Measurements from ENCODE around the gene PDE3A.
"Not testable (repeated sequence)": the region's sequence is repeated elsewhere in the genome, so short reads cannot be mapped to it uniquely, and the experiment has no call there.

Gene PDE3A

DNA sequence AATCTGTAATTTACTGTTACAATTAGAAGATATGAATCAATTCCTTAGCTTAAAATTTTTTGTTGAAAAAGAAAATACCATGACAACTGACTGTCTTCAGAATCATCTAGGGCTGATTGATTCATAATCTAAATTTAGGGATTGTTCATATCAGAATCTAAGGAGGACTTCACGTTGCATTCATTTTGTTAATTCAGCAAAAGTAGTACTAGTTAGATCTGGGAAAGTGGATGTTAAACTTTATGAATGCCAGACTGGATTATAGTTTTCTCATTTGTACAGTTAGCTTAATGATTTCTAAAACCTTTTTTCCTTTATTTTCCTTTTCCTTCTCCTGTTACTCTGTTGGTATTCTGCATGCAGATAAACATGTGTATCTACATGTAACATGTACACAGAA lies 135.5 kb downstream of the PDE3A start:
- DNase-seq, result no peak

- DNase-seq, result no peak
Measured at GRCh38 chr12:20505056-20505455, 136.7 kb downstream of the PDE3A start.

- no peak for DNase-seq
Measured at GRCh38 chr12:20507056-20507455, 138.7 kb downstream of the PDE3A start.

GRCh38 chr12:20507711-20508110 lies 139.4 kb downstream of the PDE3A start:
- no peak for DNase-seq

- no peak for DNase-seq
Measured at GRCh38 chr12:20508359-20508758, 140.0 kb downstream of the PDE3A start.

- no peak for DNase-seq
Measured at GRCh38 chr12:20508962-20509361, 140.6 kb downstream of the PDE3A start.

DNA sequence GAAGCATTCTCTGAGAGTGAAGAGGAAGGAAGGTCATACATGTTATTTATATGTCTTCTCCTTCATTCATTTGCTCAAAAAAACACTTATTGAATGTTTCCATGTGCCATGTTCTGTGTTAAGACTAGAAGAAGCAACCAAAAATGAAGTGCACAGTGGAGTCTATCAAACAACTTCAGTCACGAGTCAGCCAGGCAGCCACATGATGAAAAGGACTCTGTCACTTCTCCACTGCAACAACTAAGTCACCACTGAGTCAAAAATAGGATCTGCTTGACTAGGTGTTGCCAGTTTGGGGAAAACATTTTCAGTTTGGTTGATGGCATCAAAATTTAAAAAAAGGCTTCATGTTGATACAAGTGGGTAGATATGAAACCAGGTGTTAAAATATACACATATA lies 142.5 kb downstream of the PDE3A start:
- DNase-seq, result no peak

GRCh38 chr12:20513189-20513588 lies 144.9 kb downstream of the PDE3A start:
- no peak for DNase-seq

DNA sequence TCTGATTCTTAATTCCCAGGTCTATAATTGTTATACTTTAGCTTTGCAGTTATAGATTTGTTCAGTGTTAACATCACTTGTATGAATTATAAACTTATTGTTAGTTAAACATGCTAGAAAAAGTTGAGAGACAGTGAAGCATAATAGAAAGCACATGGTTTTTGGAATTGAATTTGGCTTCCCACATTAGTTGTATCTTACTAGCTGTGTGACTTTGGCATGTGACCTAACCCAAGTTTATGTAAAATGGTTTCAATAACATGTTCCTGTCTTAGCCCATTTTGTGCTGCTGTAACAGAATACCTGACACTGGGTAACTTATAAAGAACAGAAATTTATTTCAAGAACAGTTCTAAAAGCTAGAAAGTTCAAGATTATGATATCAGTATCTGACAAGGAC lies 146.3 kb downstream of the PDE3A start:
- DNase-seq, result no peak

GRCh38 chr12:20520532-20520931 lies 152.2 kb downstream of the PDE3A start:
- DNase-seq, result no peak

- no peak for DNase-seq
Measured at GRCh38 chr12:20523658-20524057, 155.3 kb downstream of the PDE3A start.

- no peak for DNase-seq
Measured at GRCh38 chr12:20524113-20524512, 155.8 kb downstream of the PDE3A start.

DNA sequence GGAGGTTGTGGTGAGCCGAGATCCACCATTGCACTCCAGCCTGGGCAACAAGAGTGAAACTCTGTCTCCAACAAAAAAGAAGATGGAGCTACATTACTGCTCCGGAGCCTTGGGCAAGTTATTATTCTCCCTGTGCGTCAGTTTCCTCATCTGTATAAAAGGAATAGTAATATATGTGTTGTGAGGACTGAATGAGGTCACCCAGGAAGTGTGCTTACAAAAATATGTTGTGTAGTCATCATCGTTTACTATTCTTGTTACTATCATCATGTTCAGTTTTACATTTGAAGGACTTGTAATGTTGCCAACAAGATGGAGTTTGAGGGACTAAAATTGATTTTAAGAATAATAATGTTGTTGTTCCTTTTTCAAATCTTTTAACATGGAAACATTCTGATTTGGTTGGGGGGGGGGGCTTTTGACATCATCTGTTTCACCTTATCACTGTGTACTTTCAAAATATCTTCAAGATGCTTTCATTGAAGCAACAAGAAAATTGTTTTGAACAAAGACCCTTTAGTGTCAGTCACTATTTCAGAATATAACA lies 156.8 kb downstream of the PDE3A start:
- DNase-seq, result no peak

GRCh38 chr12:20527417-20528163 lies 159.3 kb downstream of the PDE3A start:
- DNase-seq, result no peak

DNA sequence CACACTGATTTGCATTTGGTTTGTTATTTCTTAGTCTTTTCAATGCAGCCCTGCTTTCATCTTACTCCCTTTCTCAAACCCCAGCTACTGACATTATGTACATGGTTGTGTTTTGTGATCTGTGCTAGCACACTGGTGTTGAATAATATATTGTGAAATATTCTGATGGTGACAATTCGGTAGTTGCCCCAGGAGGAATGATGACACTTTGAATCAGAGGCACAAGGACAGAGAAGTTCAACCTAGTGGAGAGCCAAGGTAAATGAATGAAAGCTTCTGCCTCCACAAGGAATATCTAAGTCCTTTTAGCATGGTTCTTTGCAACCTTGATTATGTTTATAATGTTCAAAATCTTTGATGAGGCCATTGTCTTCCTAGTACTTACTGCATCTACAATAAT lies 159.9 kb downstream of the PDE3A start:
- DNase-seq, result no peak

DNA sequence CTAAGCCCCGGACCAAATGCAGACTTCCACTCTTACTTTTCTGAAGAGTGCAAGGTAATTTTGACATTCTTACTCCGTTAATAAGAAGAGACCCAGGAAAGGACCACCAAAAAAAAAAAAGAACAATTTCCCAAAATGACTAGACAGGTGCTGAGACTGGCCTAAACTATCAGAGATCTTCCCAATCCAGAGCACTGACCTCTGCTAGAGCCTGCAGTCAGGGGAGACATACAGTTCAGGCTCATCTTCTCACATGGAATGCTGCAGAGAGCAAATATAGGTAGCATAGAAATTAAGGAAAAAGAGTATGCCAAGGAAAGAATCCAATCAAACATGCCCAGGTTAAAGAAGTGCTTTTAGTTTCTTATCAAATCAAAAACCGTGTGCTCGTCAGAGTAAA lies 177.9 kb downstream of the PDE3A start:
- no peak for DNase-seq

- DNase-seq, result no peak
Measured at GRCh38 chr12:20547816-20548575, 179.7 kb downstream of the PDE3A start.

- no peak for DNase-seq
Measured at GRCh38 chr12:20548611-20549010, 180.3 kb downstream of the PDE3A start.

DNA sequence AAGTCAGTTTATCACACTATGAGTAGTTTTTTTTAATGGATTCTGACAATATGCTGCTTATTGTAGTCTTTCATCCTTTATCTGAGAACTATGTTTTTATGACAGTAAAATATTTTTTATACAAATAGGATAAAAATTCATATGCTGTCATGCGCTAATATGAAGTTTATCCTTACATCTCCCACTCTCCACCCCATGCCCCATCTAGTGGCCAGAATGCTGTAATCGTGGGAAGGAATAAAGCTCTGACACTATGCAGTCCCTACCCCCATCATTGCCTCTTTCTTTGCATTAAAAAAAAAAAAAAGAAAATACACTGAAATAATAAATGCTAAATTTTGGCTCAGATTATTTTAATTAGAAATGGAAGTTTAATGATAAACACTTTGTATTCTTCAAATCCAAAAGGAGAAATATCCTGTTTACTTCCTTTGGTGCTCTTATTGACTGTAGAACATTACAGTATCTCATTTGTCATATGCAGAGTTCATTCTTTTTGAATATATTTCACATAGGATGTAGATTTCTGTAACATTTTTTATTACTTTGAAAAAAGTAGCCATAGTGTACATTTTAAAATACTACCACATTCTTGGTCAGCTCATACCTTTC lies 180.9 kb downstream of the PDE3A start:
- DNase-seq, result no peak

- not testable (repeated sequence) for DNase-seq
Measured at GRCh38 chr12:20551742-20552442, 183.6 kb downstream of the PDE3A start.

DNA sequence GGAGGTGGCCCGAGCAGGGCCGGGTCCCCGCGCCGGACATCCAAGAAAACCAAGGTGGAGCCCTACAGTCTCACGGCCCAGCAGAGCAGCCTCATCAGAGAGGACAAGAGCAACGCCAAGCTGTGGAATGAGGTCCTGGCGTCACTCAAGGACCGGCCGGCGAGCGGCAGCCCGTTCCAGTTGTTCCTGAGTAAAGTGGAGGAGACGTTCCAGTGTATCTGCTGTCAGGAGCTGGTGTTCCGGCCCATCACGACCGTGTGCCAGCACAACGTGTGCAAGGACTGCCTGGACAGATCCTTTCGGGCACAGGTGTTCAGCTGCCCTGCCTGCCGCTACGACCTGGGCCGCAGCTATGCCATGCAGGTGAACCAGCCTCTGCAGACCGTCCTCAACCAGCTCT lies 184.2 kb downstream of the PDE3A start:
- not testable (repeated sequence) for DNase-seq

DNA sequence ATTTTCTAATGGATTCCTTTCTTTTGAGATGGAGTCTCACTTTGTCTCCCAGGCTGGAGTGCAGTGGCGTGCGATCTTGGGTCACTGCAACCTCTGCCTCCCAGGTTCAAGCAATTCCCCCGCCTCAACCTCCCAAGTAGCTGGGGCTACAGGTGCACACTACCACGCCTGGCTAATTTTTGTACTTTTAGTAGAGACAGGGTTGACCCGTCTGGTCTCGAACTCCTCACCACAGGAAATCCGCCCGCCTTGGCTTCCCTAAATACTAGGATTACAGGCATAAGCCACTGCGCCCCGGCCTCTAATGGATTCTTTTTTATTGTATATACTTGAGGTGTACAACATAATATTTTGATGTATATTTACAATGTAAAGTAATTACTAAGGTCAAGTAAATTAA lies 186.7 kb downstream of the PDE3A start:
- no peak for DNase-seq

DNA sequence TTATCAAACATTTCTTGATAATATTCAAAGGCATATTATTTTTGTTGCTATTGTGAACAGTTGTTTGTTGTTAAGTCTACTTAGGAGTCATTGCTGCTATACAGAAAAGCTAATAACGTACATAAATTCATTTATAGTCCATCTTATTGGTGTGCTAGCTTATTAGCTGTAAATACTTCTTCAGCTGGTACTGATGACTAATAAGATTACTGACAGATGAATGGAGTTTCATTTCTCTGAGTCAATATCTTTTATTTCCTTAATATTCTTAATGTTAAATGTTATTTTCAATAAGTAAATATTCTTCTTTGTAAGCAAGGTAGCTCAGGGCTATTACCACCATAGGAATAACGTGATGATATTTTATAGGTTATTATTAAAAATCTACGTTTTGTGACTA lies 187.4 kb downstream of the PDE3A start:
- DNase-seq, result no peak
